KMS-11 (cell line): ENCODE measurements around the gene SCNN1B.

Experiments
- H2AFZ ChIP-seq: fragments of 200-600 bp; sonication (generic); 2 replicates; pipeline ENCODE4 v1.6.1; 2016; ENCODE audit warnings: antibody characterized with exemption, mixed run types, low read depth
- H3K27ac ChIP-seq: fragments of 200-600 bp; sonication (generic); 2 replicates; pipeline ENCODE4 v1.6.1; 2016; ENCODE audit warnings: mild to moderate bottlenecking, mixed run types
- H3K27me3 ChIP-seq: fragments of 200-600 bp; sonication (generic); 2 replicates; pipeline ENCODE4 v1.6.1; 2017; ENCODE audit warnings: mild to moderate bottlenecking, low read depth, mixed run types, moderate library complexity; ENCODE audit not compliant: insufficient read depth
- H3K36me3 ChIP-seq: fragments of 200-600 bp; sonication (generic); 2 replicates; pipeline ENCODE4 v1.6.1; 2017; ENCODE audit warnings: mild to moderate bottlenecking, mixed run types; ENCODE audit not compliant: insufficient read depth
- H3K4me1 ChIP-seq: fragments of 200-600 bp; sonication (generic); 2 replicates; pipeline ENCODE4 v1.6.1; 2016; ENCODE audit warnings: mild to moderate bottlenecking, low read depth, mixed run types; ENCODE audit not compliant: poor library complexity, severe bottlenecking
- H3K4me2 ChIP-seq: fragments of 200-600 bp; sonication (generic); 2 replicates; pipeline ENCODE4 v1.7.0; 2016; ENCODE audit warnings: mild to moderate bottlenecking, mixed run types
- H3K4me3 ChIP-seq: fragments of 200-600 bp; sonication (generic); IDR thresholded peaks from 2 replicates; pipeline ENCODE4 v1.6.1; 2017; ENCODE audit warnings: low read depth, low read length, mixed read lengths; ENCODE audit not compliant: insufficient read depth
- H3K79me2 ChIP-seq: fragments of 200-600 bp; sonication (generic); 2 replicates; pipeline ENCODE4 v1.6.1; 2016; ENCODE audit warnings: low read depth, mixed run types; ENCODE audit not compliant: insufficient read depth
- H3K9ac ChIP-seq: fragments of 200-600 bp; sonication (generic); 2 replicates; pipeline ENCODE4 v1.6.1; 2016; ENCODE audit warnings: mild to moderate bottlenecking, mixed run types
- H4K20me1 ChIP-seq: fragments of 200-600 bp; sonication (generic); 2 replicates; pipeline ENCODE4 v1.6.1; 2016; ENCODE audit warnings: mild to moderate bottlenecking, mixed run types; ENCODE audit not compliant: insufficient read depth
- CTCF ChIP-seq: fragments of 200-600 bp; sonication (generic); conservative IDR thresholded peaks from 2 replicates; pipeline ENCODE4 v1.6.1; 2017; ENCODE audit warnings: low read depth, mild to moderate bottlenecking, antibody characterized with exemption, low read length, moderate library complexity, mixed read lengths

The SCNN1B gene

GRCh38 chr16:23303685-23304084 is 1.6 kb downstream of the SCNN1B start:
- Histone ChIP-seq H3K79me2 (no peaks in the 10 kb centered on the region), H3K9ac (no peak overlapping the region), H4K20me1 (no peaks in the 10 kb centered on the region), H3K4me3 (no peak overlapping the region), H3K27ac (no peak overlapping the region), H3K4me1 (peaks cover 29% of the 10 kb centered on the region), H3K27me3 (no peaks in the 10 kb centered on the region; the same call in 1 of the 2 replicates), H3K4me2 (no peak overlapping the region), H3K36me3 (no peaks in the 10 kb centered on the region), H2AFZ (no peak overlapping the region)
- no peak for TF ChIP-seq CTCF

- Histone ChIP-seq H3K79me2 (no peaks in the 10 kb centered on the region), H3K36me3 (no peaks in the 10 kb centered on the region), H3K4me1 (peaks cover 29% of the 10 kb centered on the region), H2AFZ (no peak overlapping the region), H3K4me3 (no peak overlapping the region), H3K27ac (no peak overlapping the region), H3K4me2 (no peak overlapping the region), H3K27me3 (no peaks in the 10 kb centered on the region; the same call in 1 of the 2 replicates), H4K20me1 (no peaks in the 10 kb centered on the region), H3K9ac (no peak overlapping the region)
- no peak for TF ChIP-seq CTCF
Observed at GRCh38 chr16:23304620-23305019, 2.5 kb downstream of the SCNN1B start.

- Histone ChIP-seq H3K27me3 (no peaks in the 10 kb centered on the region), H3K4me1 (peaks cover 23% of the 10 kb centered on the region), H4K20me1 (no peaks in the 10 kb centered on the region), H2AFZ (no peak overlapping the region), H3K9ac (no peak overlapping the region), H3K4me3 (no peak overlapping the region), H3K36me3 (no peaks in the 10 kb centered on the region), H3K27ac (no peak overlapping the region), H3K4me2 (no peak overlapping the region), H3K79me2 (no peaks in the 10 kb centered on the region)
- TF ChIP-seq CTCF, result no peak
Observed at GRCh38 chr16:23306199-23307100, 4.3 kb downstream of the SCNN1B start.

GRCh38 chr16:23310217-23310616 is 8.1 kb downstream of the SCNN1B start:
- no peaks in the 10 kb centered on the region for H3K4me1 ChIP-seq
- no peak overlapping the region for H3K9ac ChIP-seq
- no peak overlapping the region for H3K4me2 ChIP-seq
- TF ChIP-seq CTCF, result no peak
- H3K4me3 ChIP-seq, result no peak overlapping the region
- H3K79me2 ChIP-seq, result no peaks in the 10 kb centered on the region
- H3K36me3 ChIP-seq, result no peaks in the 10 kb centered on the region
- no peak overlapping the region for H3K27ac ChIP-seq
- no peak overlapping the region for H2AFZ ChIP-seq
- H3K27me3 ChIP-seq, result no peaks in the 10 kb centered on the region
- no peaks in the 10 kb centered on the region for H4K20me1 ChIP-seq
